Measurements from ENCODE around the gene CCDC88C. TPM values are rescaled to one million over a fixed set of nuclear protein-coding genes. Genes with fewer than 3 reads are reported as not detected.

Gene CCDC88C
- total RNA-seq, 1 donor, result 0.36 TPM

DNA sequence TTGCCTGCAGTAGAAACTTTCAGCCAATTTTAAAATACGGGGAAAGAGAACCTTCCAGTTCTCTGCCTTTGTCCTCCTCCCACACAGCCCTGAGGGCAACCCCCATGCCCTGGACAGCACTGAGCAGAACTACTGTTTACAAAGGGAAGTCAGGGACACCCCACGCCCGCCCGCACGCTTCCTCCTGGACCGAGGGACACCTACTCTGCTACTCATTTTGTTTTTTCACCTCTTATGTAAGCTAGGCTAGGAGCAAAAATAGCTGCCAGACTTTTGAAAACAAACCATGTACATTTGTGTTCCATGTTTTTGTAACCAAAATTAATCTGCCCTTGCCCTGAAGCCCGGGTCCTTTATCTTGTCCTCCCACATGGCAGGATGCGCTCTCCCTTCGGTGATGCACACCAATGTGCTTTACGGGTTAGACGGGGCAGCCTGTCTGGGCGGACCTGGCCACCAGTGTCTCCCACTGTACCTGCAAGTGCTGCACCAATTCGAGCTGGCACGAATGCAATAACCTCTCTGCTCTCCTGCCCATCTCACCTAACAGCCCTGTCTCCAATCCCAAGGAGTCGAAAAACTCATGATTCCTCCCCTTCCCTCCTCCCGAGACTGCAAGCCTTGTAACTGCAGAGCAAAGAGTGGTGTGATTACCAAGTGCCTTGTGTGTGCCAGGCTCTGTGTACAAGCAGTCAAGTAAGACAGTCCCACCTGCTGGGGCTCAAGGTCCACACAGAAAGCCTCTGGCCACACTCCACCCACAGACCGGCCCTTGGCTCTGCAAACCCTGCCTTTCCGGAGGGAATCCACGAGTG is 85.2 kb downstream of the CCDC88C start:
- Histone ChIP-seq H2AFZ (ENCODE audit: low read length) (no peak overlapping the region), H3K4me3 (ENCODE audit: insufficient read depth, low read length) (no peak overlapping the region), H3K27ac (ENCODE audit: low read depth, low read length) (no peak overlapping the region), H3K79me2 (ENCODE audit: insufficient read depth, low read length) (no peaks in the 10 kb centered on the region), H3K9me3 (ENCODE audit: low read depth, low read length) (no peaks in the 10 kb centered on the region), H3K36me3 (ENCODE audit: insufficient read depth, low read length) (no peaks in the 10 kb centered on the region), H4K20me1 (ENCODE audit: insufficient read depth, low read length) (no peaks in the 10 kb centered on the region), H3K4me1 (ENCODE audit: insufficient read depth, low read length) (no peaks in the 10 kb centered on the region), H3K27me3 (ENCODE audit: insufficient read depth, low read length) (peaks cover 14% of the 10 kb centered on the region), H3K4me2 (ENCODE audit: insufficient read depth, low read length) (no peak overlapping the region)
- TF ChIP-seq CTCF (IDR thresholded peaks at IDR 0.05; ENCODE audit: extremely low read depth, low read depth, low read length), result no peak
- peak; percentile 73 for DNase-seq (ENCODE audit: insufficient read length, low spot score, missing footprints)

DNA sequence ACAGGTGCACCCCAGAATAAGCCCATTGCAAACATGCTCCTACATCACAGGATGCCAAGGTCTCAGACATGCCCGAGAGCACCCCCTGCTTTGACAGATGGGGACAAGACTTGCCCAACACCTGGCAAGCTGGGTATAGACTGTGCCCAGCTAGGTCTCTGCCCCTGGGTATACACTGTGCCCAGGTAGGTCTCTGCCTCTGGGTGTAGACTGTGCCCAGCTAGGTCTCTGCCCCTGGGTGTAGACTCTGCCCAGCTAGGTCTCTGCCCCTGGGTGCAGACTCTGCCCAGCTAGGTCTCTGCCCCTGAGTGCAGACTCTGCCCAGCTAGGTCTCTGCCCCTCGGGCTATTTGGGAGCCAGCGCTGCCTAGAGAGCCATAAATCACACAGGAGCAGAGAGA is 85.9 kb downstream of the CCDC88C start:
- no peaks in the 10 kb centered on the region for H3K4me1 ChIP-seq (ENCODE audit: insufficient read depth, low read length)
- H3K27me3 ChIP-seq (ENCODE audit: insufficient read depth, low read length), result peaks cover 14% of the 10 kb centered on the region
- no peak overlapping the region for H2AFZ ChIP-seq (ENCODE audit: low read length)
- H3K36me3 ChIP-seq (ENCODE audit: insufficient read depth, low read length), result no peaks in the 10 kb centered on the region
- no peaks in the 10 kb centered on the region for H3K9me3 ChIP-seq (ENCODE audit: low read depth, low read length)
- no peak for TF ChIP-seq CTCF (IDR thresholded peaks at IDR 0.05; ENCODE audit: extremely low read depth, low read depth, low read length)
- no peak overlapping the region for H3K4me3 ChIP-seq (ENCODE audit: insufficient read depth, low read length)
- no peak overlapping the region for H3K27ac ChIP-seq (ENCODE audit: low read depth, low read length)
- peak; percentile 88 for DNase-seq (ENCODE audit: insufficient read length, low spot score, missing footprints)
- no peak overlapping the region for H3K4me2 ChIP-seq (ENCODE audit: insufficient read depth, low read length)
- H4K20me1 ChIP-seq (ENCODE audit: insufficient read depth, low read length), result no peaks in the 10 kb centered on the region
- H3K79me2 ChIP-seq (ENCODE audit: insufficient read depth, low read length), result no peaks in the 10 kb centered on the region

DNA sequence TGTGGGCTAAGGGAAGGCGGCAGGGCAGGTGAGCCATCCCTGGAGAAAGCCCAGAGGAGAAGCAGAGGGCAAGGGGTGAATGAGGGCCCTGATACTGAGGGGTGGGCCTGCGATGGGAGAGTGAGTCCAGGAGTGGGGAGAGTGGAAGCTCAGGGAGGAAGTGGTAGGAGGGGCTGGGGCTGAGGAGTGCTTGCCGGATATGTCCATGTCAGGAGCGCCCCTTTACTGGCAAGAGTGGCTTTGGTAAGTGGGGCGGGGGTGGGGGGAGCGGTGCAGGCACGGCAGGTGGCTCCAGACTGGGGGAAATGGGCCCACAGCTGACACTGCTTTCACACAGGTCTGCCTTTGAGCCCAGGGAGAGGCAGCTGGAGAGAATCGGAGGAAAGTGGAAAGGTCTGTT is 86.8 kb downstream of the CCDC88C start:
- H4K20me1 ChIP-seq (ENCODE audit: insufficient read depth, low read length), result no peaks in the 10 kb centered on the region
- no peak overlapping the region for H3K27ac ChIP-seq (ENCODE audit: low read depth, low read length)
- no peak overlapping the region for H3K4me3 ChIP-seq (ENCODE audit: insufficient read depth, low read length)
- H3K4me2 ChIP-seq (ENCODE audit: insufficient read depth, low read length), result no peak overlapping the region
- no peaks in the 10 kb centered on the region for H3K4me1 ChIP-seq (ENCODE audit: insufficient read depth, low read length)
- H2AFZ ChIP-seq (ENCODE audit: low read length), result no peak overlapping the region
- DNase-seq (ENCODE audit: insufficient read length, low spot score, missing footprints), result peak; percentile 26
- H3K9me3 ChIP-seq (ENCODE audit: low read depth, low read length), result no peaks in the 10 kb centered on the region
- H3K36me3 ChIP-seq (ENCODE audit: insufficient read depth, low read length), result no peaks in the 10 kb centered on the region
- no peak for TF ChIP-seq CTCF (IDR thresholded peaks at IDR 0.05; ENCODE audit: extremely low read depth, low read depth, low read length)
- peaks cover 14% of the 10 kb centered on the region for H3K27me3 ChIP-seq (ENCODE audit: insufficient read depth, low read length)
- H3K79me2 ChIP-seq (ENCODE audit: insufficient read depth, low read length), result no peaks in the 10 kb centered on the region

DNA sequence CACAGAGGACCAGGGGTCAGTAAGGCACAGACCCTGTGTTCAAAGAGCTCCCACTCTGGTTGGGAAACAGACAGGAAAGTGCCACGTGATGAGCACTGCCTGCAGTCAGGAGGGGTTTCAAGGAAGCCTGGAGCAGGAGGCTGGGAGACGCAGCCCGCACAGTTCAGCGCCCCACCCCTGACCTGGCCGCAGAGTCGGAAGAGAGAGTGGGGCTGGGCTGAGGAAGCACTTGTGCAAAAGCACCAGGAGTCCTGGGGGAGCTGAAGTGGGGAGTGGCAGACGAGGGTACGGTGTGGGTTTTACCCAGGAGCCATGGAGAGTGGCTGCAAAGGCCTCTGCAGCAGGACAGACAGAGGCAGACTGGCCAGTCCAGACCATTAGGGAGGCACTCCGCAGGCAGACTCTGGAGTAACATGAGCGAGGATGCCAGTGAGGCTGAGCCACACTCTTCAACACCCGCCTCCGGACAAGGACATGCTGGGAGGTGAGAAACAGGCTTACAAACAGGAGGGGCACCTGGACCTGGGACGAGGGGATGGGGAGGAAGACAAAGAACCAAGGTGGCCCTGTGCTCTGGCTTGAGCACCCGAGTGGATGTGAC is 87.4 kb downstream of the CCDC88C start:
- Histone ChIP-seq H3K9me3 (ENCODE audit: low read depth, low read length) (no peaks in the 10 kb centered on the region), H3K27me3 (ENCODE audit: insufficient read depth, low read length) (peaks cover 14% of the 10 kb centered on the region), H3K4me2 (ENCODE audit: insufficient read depth, low read length) (no peak overlapping the region), H3K4me1 (ENCODE audit: insufficient read depth, low read length) (no peaks in the 10 kb centered on the region), H3K27ac (ENCODE audit: low read depth, low read length) (no peak overlapping the region), H2AFZ (ENCODE audit: low read length) (no peak overlapping the region), H4K20me1 (ENCODE audit: insufficient read depth, low read length) (no peaks in the 10 kb centered on the region), H3K79me2 (ENCODE audit: insufficient read depth, low read length) (no peaks in the 10 kb centered on the region), H3K4me3 (ENCODE audit: insufficient read depth, low read length) (no peak overlapping the region), H3K36me3 (ENCODE audit: insufficient read depth, low read length) (no peaks in the 10 kb centered on the region)
- peak; percentile 53 for DNase-seq (ENCODE audit: insufficient read length, low spot score, missing footprints)
- no peak for TF ChIP-seq CTCF (IDR thresholded peaks at IDR 0.05; ENCODE audit: extremely low read depth, low read depth, low read length)

Measured in osteoblast (primary cell).